Stimulated activated CD4-positive, alpha-beta T cell treated with anti-CD3 and anti-CD28 coated beads, Interleukin-2, amount 100 ng/mL, for 24 hours (primary cell): ENCODE results near the gene CYP2U1.
"Not testable (repeated sequence)": the region's sequence is repeated elsewhere in the genome, so short reads cannot be mapped to it uniquely, and the experiment has no call there.

Experiments used
- DNase-seq, 2 donors: peaks; one replicate each; pipeline ENCODE4 v3.0.0-alpha.2; 2020

Gene CYP2U1

GRCh38 chr4:107930821-107931774 is at the start of gene CYP2U1:
CYP2U1 (plus strand) TSS chr4:107931549; CDS start chr4:107931644, 95 bp downstream.
- DNase-seq: peak; percentile 76 to 83

- DNase-seq: no peak
Measured at GRCh38 chr4:107885865-107886264, 45.5 kb upstream of the CYP2U1 start.

- DNase-seq: no peak
Measured at GRCh38 chr4:107888237-107888636, 43.1 kb upstream of the CYP2U1 start.

- no peak for DNase-seq
Measured at GRCh38 chr4:107890779-107891178, 40.6 kb upstream of the CYP2U1 start.

- DNase-seq: no peak
Measured at GRCh38 chr4:107891299-107891698, 40.0 kb upstream of the CYP2U1 start.

- no peak for DNase-seq
Measured at GRCh38 chr4:107893171-107894137, 37.9 kb upstream of the CYP2U1 start.

- DNase-seq: no peak
Measured at GRCh38 chr4:107894138-107894603, 37.2 kb upstream of the CYP2U1 start.

- DNase-seq: no peak
Measured at GRCh38 chr4:107896158-107896645, 35.1 kb upstream of the CYP2U1 start.

- no peak for DNase-seq
Measured at GRCh38 chr4:107896646-107897045, 34.7 kb upstream of the CYP2U1 start.

- no peak for DNase-seq
Measured at GRCh38 chr4:107897823-107898222, 33.5 kb upstream of the CYP2U1 start.

GRCh38 chr4:107900067-107900466 is 31.3 kb upstream of the CYP2U1 start:
- no peak for DNase-seq

- no peak for DNase-seq
Measured at GRCh38 chr4:107900508-107900907, 30.8 kb upstream of the CYP2U1 start.

- no peak for DNase-seq
Measured at GRCh38 chr4:107901213-107901934, 30.0 kb upstream of the CYP2U1 start.

GRCh38 chr4:107902715-107903114 is 28.6 kb upstream of the CYP2U1 start:
- DNase-seq: no peak

GRCh38 chr4:107905082-107905481 is 26.3 kb upstream of the CYP2U1 start:
- not testable (repeated sequence) for DNase-seq

GRCh38 chr4:107906458-107907100 is 24.8 kb upstream of the CYP2U1 start:
- no peak for DNase-seq

GRCh38 chr4:107908377-107908776 is 23.0 kb upstream of the CYP2U1 start:
- no peak for DNase-seq

- peak in 1 of 2 donors; percentile 29 for DNase-seq
Measured at GRCh38 chr4:107913283-107913899, 18.0 kb upstream of the CYP2U1 start.

GRCh38 chr4:107915220-107915619 is 16.1 kb upstream of the CYP2U1 start:
- no peak for DNase-seq

- no peak for DNase-seq
Measured at GRCh38 chr4:107916623-107917022, 14.7 kb upstream of the CYP2U1 start.

- DNase-seq: no peak
Measured at GRCh38 chr4:107917500-107917899, 13.8 kb upstream of the CYP2U1 start.
